ENCODE results near the gene SLC35B1.

Gene SLC35B1

GRCh38 chr17:49707608-49708514 lies at the start of gene SLC35B1:
SLC35B1 (minus strand) TSS chr17:49707964; CDS start chr17:49707833, 131 bp downstream.
- peak; percentile 95 for DNase-seq (ENCODE audit: low read depth)

- no peak for DNase-seq (ENCODE audit: low read depth)
Measured at GRCh38 chr17:49757151-49757777, 49.5 kb upstream of the SLC35B1 start.

- no peak for DNase-seq (ENCODE audit: low read depth)
Measured at GRCh38 chr17:49756323-49757150, 48.8 kb upstream of the SLC35B1 start.

GRCh38 chr17:49755663-49756283 lies 48.0 kb upstream of the SLC35B1 start:
- no peak for DNase-seq (ENCODE audit: low read depth)

GRCh38 chr17:49753959-49754391 lies 46.2 kb upstream of the SLC35B1 start:
- no peak for DNase-seq (ENCODE audit: low read depth)

- no peak for DNase-seq (ENCODE audit: low read depth)
Measured at GRCh38 chr17:49752508-49752907, 44.7 kb upstream of the SLC35B1 start.

- no peak for DNase-seq (ENCODE audit: low read depth)
Measured at GRCh38 chr17:49749730-49750129, 42.0 kb upstream of the SLC35B1 start.

GRCh38 chr17:49748791-49749190 lies 41.0 kb upstream of the SLC35B1 start:
- peak; percentile 25 for DNase-seq (ENCODE audit: low read depth)

- DNase-seq (ENCODE audit: low read depth), result no peak
Measured at GRCh38 chr17:49748223-49748622, 40.5 kb upstream of the SLC35B1 start.

- DNase-seq (ENCODE audit: low read depth), result no peak
Measured at GRCh38 chr17:49747632-49748031, 39.9 kb upstream of the SLC35B1 start.

GRCh38 chr17:49746791-49747490 lies 39.2 kb upstream of the SLC35B1 start:
- DNase-seq (ENCODE audit: low read depth), result no peak

GRCh38 chr17:49745175-49746139 lies 37.7 kb upstream of the SLC35B1 start:
- DNase-seq (ENCODE audit: low read depth), result no peak

- DNase-seq (ENCODE audit: low read depth), result no peak
Measured at GRCh38 chr17:49742166-49742638, 34.4 kb upstream of the SLC35B1 start.

GRCh38 chr17:49741692-49742076 lies 33.9 kb upstream of the SLC35B1 start:
- no peak for DNase-seq (ENCODE audit: low read depth)

- no peak for DNase-seq (ENCODE audit: low read depth)
Measured at GRCh38 chr17:49741009-49741691, 33.4 kb upstream of the SLC35B1 start.

GRCh38 chr17:49739641-49740271 lies 32.0 kb upstream of the SLC35B1 start:
- peak; percentile 94 for DNase-seq (ENCODE audit: low read depth)

- DNase-seq (ENCODE audit: low read depth), result no peak
Measured at GRCh38 chr17:49738456-49739163, 30.8 kb upstream of the SLC35B1 start.

All from activated T-cell treated with anti-CD3 and anti-CD28 coated beads for 1 hour (primary cell).